K562 (cell line): ENCODE data around the gene FZD10.

Source experiments
- ATF6 ChIP-seq: sonication (generic); formaldehyde crosslinking; IDR thresholded peaks from 2 replicates; pipeline ENCODE4 v1.4.0; 2020; ENCODE audit warnings: mild to moderate bottlenecking, missing genetic modification reagents
- CHD2 ChIP-seq: IDR thresholded peaks from 2 replicates; pipeline ENCODE4 v1.6.1; 2011; ENCODE audit warnings: low read depth, low read length
- CTCF ChIP-seq, 3 experiments: IDR thresholded peaks in 2 of 3; conservative IDR thresholded peaks in 1 of 3; 2 replicates each; pipeline ENCODE4 v1.5.1; 2011 to 2012; ENCODE audit warnings: low read length in 3 of 3, mild to moderate bottlenecking in 3 of 3, control low read depth in 2 of 3, improper control_type of control experiment in 1 of 3, inconsistent platforms in 1 of 3, low read depth in 1 of 3, mixed read lengths in 1 of 3, moderate library complexity in 1 of 3; ENCODE audit not compliant: insufficient read depth in 2 of 3
- DLX4 ChIP-seq: fragments of 250-450 bp; sonication (Bioruptor Pico); IDR thresholded peaks from 2 replicates; pipeline ENCODE4 v1.6.1; 2021; ENCODE audit warnings: mild to moderate bottlenecking
- HMGXB4 ChIP-seq: sonication (generic); formaldehyde crosslinking; IDR thresholded peaks from 2 replicates; pipeline ENCODE4 v1.8.1; 2023; ENCODE audit warnings: mild to moderate bottlenecking, missing genetic modification reagents
- NFXL1 ChIP-seq: fragments of 450-650 bp; formaldehyde crosslinking; IDR thresholded peaks from 2 replicates; pipeline ENCODE4 v1.4.0; 2021; ENCODE audit warnings: mild to moderate bottlenecking
- SMAD1 ChIP-seq: fragments of 150-350 bp; IDR thresholded peaks from 2 replicates; pipeline ENCODE4 v1.6.1; 2014; ENCODE audit warnings: low read length, low read depth; ENCODE audit not compliant: partially characterized antibody
- YY1 ChIP-seq, 3 experiments: IDR thresholded peaks; 2 replicates each; pipeline ENCODE4 v1.6.1; 2011; ENCODE audit warnings: low read length in 2 of 3, mild to moderate bottlenecking in 2 of 3, moderate library complexity in 2 of 3, borderline replicate concordance in 1 of 3, control low read depth in 1 of 3, low read depth in 1 of 3; ENCODE audit not compliant: insufficient read depth in 3 of 3, insufficient replicate concordance in 2 of 3, control insufficient read depth in 1 of 3, insufficient read length in 1 of 3; ENCODE audit errors: extremely low read depth in 1 of 3

GRCh38 chr12:130156652-130157275 is 5.5 kb upstream of the FZD10 start:
- TF ChIP-seq NFXL1 (CRISPR knock-in tag) (no peak), CHD2 (no peak), DLX4 (no peak), HMGXB4 (no peak), ATF6 (CRISPR knock-in tag) (no peak), SMAD1 (no peak), CTCF (IDR thresholded peaks at IDR 0.05 in 2 of 3, conservative IDR thresholded peaks at IDR 0.05 in 1 of 3; ENCODE audit: insufficient read depth in 2 of 3, low read depth in 1 of 3, low read length in 3 of 3) (no peak), YY1 (IDR thresholded peaks at IDR 0.05; ENCODE audit: borderline replicate concordance in 1 of 3, control insufficient read depth in 1 of 3, extremely low read depth in 1 of 3, insufficient read depth in 3 of 3, insufficient read length in 1 of 3, insufficient replicate concordance in 2 of 3, low read depth in 1 of 3, low read length in 2 of 3) (no peak)
